Neural progenitor cell (in vitro differentiated cells): ENCODE results near the gene KCNMA1.

Source experiments
- CTCF ChIP-seq: fragments of 200-600 bp; sonication (generic); IDR thresholded peaks from 2 replicates; pipeline ENCODE4 v1.5.1; 2017; ENCODE audit warnings: antibody characterized with exemption, mild to moderate bottlenecking
- EZH2 ChIP-seq: fragments of 200-600 bp; sonication (generic); IDR thresholded peaks from 2 replicates; pipeline ENCODE4 v1.6.1; 2017; ENCODE audit warnings: antibody characterized with exemption, mild to moderate bottlenecking, moderate library complexity
- EZH2phosphoT487 ChIP-seq: fragments of 200-600 bp; sonication (generic); IDR thresholded peaks from 2 replicates; pipeline ENCODE4 v1.6.1; 2017; ENCODE audit warnings: antibody characterized with exemption

GRCh38 chr10:77457721-77458120 is 179.9 kb downstream of the KCNMA1 start:
- TF ChIP-seq CTCF (no peak), EZH2 (no peak), EZH2phosphoT487 (no peak)
